H1 (cell line): ENCODE data around the gene FLNC. TPM values are rescaled to one million over a fixed set of nuclear protein-coding genes. Genes with fewer than 3 reads are reported as not detected.

Experiments
- CTCF ChIA-PET: fragments of 300-600 bp; sonication (Branson Sonifier 250); formaldehyde crosslinking; loops from one replicate; lab custom pipeline; 2021; ENCODE audit not compliant: partially characterized antibody; lab: Charles Lee
- POLR2A ChIA-PET: fragments of 300-600 bp; sonication (Branson Sonifier 250); formaldehyde crosslinking; loops from one replicate; lab custom pipeline; 2021; ENCODE audit warnings: inconsistent platforms; ENCODE audit not compliant: partially characterized antibody; lab: Charles Lee
- DNase-seq, 2 experiments: peaks; one replicate each; pipeline versions ENCODE4 v3.0.0 to v3.0.0-alpha.2; 2010 to 2022; ENCODE audit warnings: low spot score in 2 of 2, low read depth in 1 of 2, mixed read lengths in 1 of 2
- FAIRE-seq: peaks from 2 replicates; lab custom pipeline; 2011; peaks lifted over from hg19 to GRCh38; lab: Jason Lieb, UNC
- H2AFZ ChIP-seq: 2 replicates; pipeline ENCODE4 v1.8.1; 2012; ENCODE audit warnings: low read length, inconsistent platforms
- H2AK5ac ChIP-seq: 2 replicates; pipeline ENCODE4 v1.6.1; 2013; ENCODE audit warnings: low read depth, low read length
- H2BK120ac ChIP-seq: replicated peaks from 2 replicates; pipeline ENCODE3; 2013; ENCODE audit warnings: low read depth, low read length, inconsistent platforms
- H2BK12ac ChIP-seq: 2 replicates; pipeline ENCODE4 v1.6.1; 2013; ENCODE audit warnings: low read depth, low read length
- H2BK15ac ChIP-seq: 2 replicates; pipeline ENCODE4 v1.6.1; 2013; ENCODE audit warnings: low read length
- H2BK20ac ChIP-seq: 2 replicates; pipeline ENCODE4 v1.6.1; 2013; ENCODE audit warnings: low read length
- H2BK5ac ChIP-seq: 2 replicates; pipeline ENCODE4 v1.6.1; 2013; ENCODE audit warnings: low read depth, low read length
- H3K14ac ChIP-seq: 2 replicates; pipeline ENCODE4 v1.6.1; 2013; ENCODE audit warnings: inconsistent platforms; ENCODE audit not compliant: insufficient read length
- H3K18ac ChIP-seq: 2 replicates; pipeline ENCODE4 v1.6.1; 2013; ENCODE audit warnings: low read length; ENCODE audit errors: extremely low read depth
- H3K23ac ChIP-seq: 2 replicates; pipeline ENCODE4 v1.6.1; 2013; ENCODE audit warnings: inconsistent platforms; ENCODE audit not compliant: insufficient read length
- H3K23me2 ChIP-seq: 2 replicates; pipeline ENCODE4 v1.6.1; 2013; ENCODE audit warnings: low read depth, low read length
- H3K27ac ChIP-seq: 2 replicates; pipeline ENCODE4 v1.6.1; 2011; ENCODE audit warnings: low read depth, low read length, inconsistent platforms
- H3K27me3 ChIP-seq, 4 experiments: replicated peaks in 1 of 4; 1 replicate in 1 of 4; 2 replicates in 3 of 4; pipeline versions ENCODE4 v1.6.1 to v1.8.1; 2011 to 2013; ENCODE audit warnings: low read length in 3 of 4, mild to moderate bottlenecking in 3 of 4, inconsistent platforms in 2 of 4, mixed read lengths in 2 of 4, moderate library complexity in 1 of 4; ENCODE audit not compliant: control insufficient read depth in 3 of 4, insufficient read depth in 3 of 4; ENCODE audit errors: extremely low read depth in 1 of 4
- H3K36me3 ChIP-seq, 4 experiments: 2 replicates each; pipeline versions ENCODE4 v1.6.1 to v1.8.1; 2011 to 2013; ENCODE audit warnings: mild to moderate bottlenecking in 4 of 4, low read length in 3 of 4, moderate library complexity in 2 of 4, control low read depth in 1 of 4, inconsistent platforms in 1 of 4; ENCODE audit not compliant: insufficient read depth in 4 of 4, control insufficient read depth in 2 of 4
- H3K4ac ChIP-seq: replicated peaks from 2 replicates; pipeline ENCODE3; 2013; ENCODE audit warnings: low read length, low read depth, mixed read lengths, inconsistent platforms; ENCODE audit not compliant: insufficient read length
- H3K4me1 ChIP-seq, 4 experiments: replicated peaks in 1 of 4; 1 replicate in 1 of 4; 2 replicates in 3 of 4; pipeline versions ENCODE4 v1.6.1 to v1.8.1; 2011 to 2013; ENCODE audit warnings: low read length in 3 of 4, inconsistent platforms in 2 of 4, mixed read lengths in 1 of 4; ENCODE audit not compliant: insufficient read depth in 4 of 4, control insufficient read depth in 3 of 4
- H3K4me2 ChIP-seq, 2 experiments: 2 replicates each; pipeline versions ENCODE4 v1.6.1 to v1.8.1; 2011 to 2013; ENCODE audit warnings: low read depth in 2 of 2, low read length in 2 of 2, control low read depth in 1 of 2, inconsistent platforms in 1 of 2, mild to moderate bottlenecking in 1 of 2; ENCODE audit not compliant: insufficient read depth in 1 of 2
- H3K4me3 ChIP-seq, 4 experiments: fragments of 200-600, 300-600 bp in 1 of 4; sonication (generic), shearing (Covaris generic), sonication (Bioruptor Twin) in 1 of 4; 2 replicates each; pipeline versions ENCODE4 v1.5.1 to v1.8.1; 2011 to 2016; ENCODE audit warnings: low read length in 4 of 4, low read depth in 3 of 4, control low read depth in 2 of 4, inconsistent platforms in 2 of 4, mild to moderate bottlenecking in 2 of 4, mixed read lengths in 1 of 4, moderate library complexity in 1 of 4; ENCODE audit not compliant: insufficient read depth in 2 of 4; ENCODE audit errors: extremely low read depth in 1 of 4
- H3K56ac ChIP-seq: replicated peaks from 2 replicates; pipeline ENCODE3; 2013; ENCODE audit warnings: low read depth, mild to moderate bottlenecking, mixed read lengths, low read length, inconsistent platforms; ENCODE audit not compliant: insufficient read length
- H3K79me1 ChIP-seq: 2 replicates; pipeline ENCODE4 v1.6.1; 2013; ENCODE audit warnings: low read depth, low read length, control low read depth
- H3K79me2 ChIP-seq, 2 experiments: 2 replicates each; pipeline versions ENCODE4 v1.6.1 to v1.8.1; 2012 to 2013; ENCODE audit warnings: low read length in 2 of 2, mild to moderate bottlenecking in 2 of 2, inconsistent platforms in 1 of 2; ENCODE audit not compliant: insufficient read depth in 2 of 2, control insufficient read depth in 1 of 2
- H3K9ac ChIP-seq, 4 experiments: replicated peaks in 1 of 4; 1 replicate in 1 of 4; 2 replicates in 3 of 4; pipeline versions ENCODE4 v1.6.1 to v1.8.1; 2011 to 2013; ENCODE audit warnings: low read depth in 3 of 4, low read length in 3 of 4, control low read depth in 2 of 4, mild to moderate bottlenecking in 2 of 4, moderate library complexity in 2 of 4, inconsistent platforms in 1 of 4; ENCODE audit errors: extremely low read depth in 1 of 4
- H3K9me3 ChIP-seq, 2 experiments: 2 replicates each; pipeline versions ENCODE4 v1.6.1 to v1.8.1; 2012 to 2013; ENCODE audit warnings: mild to moderate bottlenecking in 2 of 2, moderate library complexity in 2 of 2, control low read depth in 1 of 2, inconsistent platforms in 1 of 2, low read depth in 1 of 2, low read length in 1 of 2, mixed read lengths in 1 of 2; ENCODE audit not compliant: insufficient read depth in 2 of 2
- H4K20me1 ChIP-seq, 2 experiments: replicated peaks in 1 of 2; 2 replicates each; pipeline versions ENCODE3 to v1.8.1; 2011 to 2013; ENCODE audit warnings: inconsistent platforms in 2 of 2, low read length in 2 of 2, mild to moderate bottlenecking in 1 of 2; ENCODE audit not compliant: insufficient read depth in 2 of 2, control insufficient read depth in 1 of 2
- H4K5ac ChIP-seq: 2 replicates; pipeline ENCODE4 v1.6.1; 2013; ENCODE audit warnings: low read length, low read depth, mixed read lengths, inconsistent platforms; ENCODE audit not compliant: insufficient read length
- H4K8ac ChIP-seq: 2 replicates; pipeline ENCODE4 v1.8.0; 2013; ENCODE audit warnings: mild to moderate bottlenecking, moderate library complexity, low read length, inconsistent platforms; ENCODE audit not compliant: insufficient read depth; ENCODE audit errors: extremely low read depth
- H4K91ac ChIP-seq: replicated peaks from 2 replicates; pipeline ENCODE3; 2013; ENCODE audit warnings: low read length, mixed read lengths, inconsistent platforms; ENCODE audit not compliant: insufficient read length
- CBX5 ChIP-seq: fragments of 300-800, 300-1000 bp; sonication (generic); IDR thresholded peaks from 2 replicates; pipeline ENCODE4 v1.7.1; 2016; ENCODE audit warnings: antibody characterized with exemption, low read length, low read depth
- CBX8 ChIP-seq: fragments of 300-800, 300-1000 bp; sonication (generic); IDR thresholded peaks from 2 replicates; pipeline ENCODE4 v1.7.1; 2016; ENCODE audit warnings: low read depth, low read length, borderline replicate concordance
- CTBP2 ChIP-seq: IDR thresholded peaks from 2 replicates; pipeline ENCODE4 v1.7.0; 2011; ENCODE audit warnings: borderline replicate concordance, mild to moderate bottlenecking, moderate library complexity, mixed read lengths, low read length; ENCODE audit not compliant: insufficient read depth, insufficient read length
- WGBS, 2 experiments: shearing (Covaris generic) in 1 of 2; methylation state at CpG; one replicate each; pipeline versions ENCODE4 v1.1.6 to v1.1.7; 2013 to 2015; ENCODE audit warnings: low lambda C conversion rate in 2 of 2, mixed read lengths in 2 of 2, inconsistent platforms in 1 of 2, low coverage in 1 of 2, missing lambda C conversion rate in 1 of 2; ENCODE audit not compliant: insufficient replicate concordance in 2 of 2, insufficient coverage in 1 of 2, insufficient read length in 1 of 2; ENCODE audit errors: extremely low coverage in 1 of 2, missing lambda C conversion rate in 1 of 2; 5-methylcytosine and 5-hydroxymethylcytosine counted together
- polyA plus RNA-seq, 7 experiments: library from polyadenylated mRNA; depleted of rRNA in 3 of 7; stranded (reverse) in 5 of 7; unstranded in 2 of 7; fragments of >200 nt in 5 of 7; fragments of 200-250 nt in 2 of 7; gene quantifications; 1 replicate in 5 of 7; 2 replicates in 1 of 7; 4 replicates in 1 of 7; pipeline versions ENCODE4 v1.2.1 to v1.2.3, GENCODE V29; 2011 to 2013; ENCODE audit warnings: missing spikeins in 2 of 7, mixed read lengths in 2 of 7
- total RNA-seq: library from RNA; stranded (reverse); fragmentation: NEBNext Ultra II Directional; extraction: Animal tissue kit (Norgen Biotek cat#: 25700); gene quantifications from 2 replicates; pipeline ENCODE4 v1.2.1, GENCODE V29; 2021
- TF ChIP-seq, protein P1 (sequence below), 3 experiments: IDR thresholded peaks; 1 replicate in 2 of 3; 2 replicates in 1 of 3; pipeline versions ENCODE4 v1.5.1 to v1.6.1; 2011; ENCODE audit warnings: low read length in 3 of 3, mild to moderate bottlenecking in 3 of 3, inconsistent platforms in 2 of 3, low read depth in 1 of 3, moderate library complexity in 1 of 3; ENCODE audit not compliant: insufficient read depth in 1 of 3; ENCODE audit errors: control extremely low read depth in 1 of 3
- TF ChIP-seq, protein P2 (sequence below): IDR thresholded peaks from 2 replicates; pipeline ENCODE4 v1.6.1; 2012; ENCODE audit warnings: inconsistent platforms

Gene FLNC
- total and polyA plus RNA-seq, 2 of the 8 experiments (the other 6 are each of a cell fraction or from before 2014, with no cell fraction given): 1.9 to 10.7 TPM

DNA sequence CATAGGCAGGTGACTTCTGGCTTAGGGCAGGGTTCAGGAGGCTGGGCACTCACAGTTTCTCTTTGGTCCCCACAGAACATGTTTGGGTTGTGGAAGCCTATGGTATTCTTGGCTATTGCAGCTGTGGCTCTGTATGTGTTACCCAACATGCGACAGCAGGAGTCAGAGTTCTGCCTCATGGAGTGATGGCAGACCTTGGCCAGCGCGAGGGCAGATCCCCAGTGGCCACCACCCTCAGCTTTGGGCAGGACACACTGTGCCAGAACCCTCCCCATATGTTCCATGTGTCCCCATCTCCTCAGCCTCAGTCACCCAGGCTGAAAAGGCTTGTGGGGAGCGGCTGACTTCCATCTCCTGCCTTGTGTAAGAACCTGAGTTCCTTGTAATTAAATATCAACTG, 8.5 kb upstream of the FLNC start:
- Histone ChIP-seq H4K91ac (no peak overlapping the region), H3K23ac (no peak overlapping the region), H3K9ac (no peak overlapping the region), H2BK20ac (no peak overlapping the region), H3K27me3 (no peaks in the 10 kb centered on the region), H3K14ac (no peak overlapping the region), H3K4me1 (no peaks in the 10 kb centered on the region), H4K8ac (0 out of 2 replicates have a peak overlapping the region, but pooled peaks have one; percentile 9), H3K79me2 (no peaks in the 10 kb centered on the region), H3K23me2 (no peaks in the 10 kb centered on the region), H3K56ac (no peak overlapping the region), H3K18ac (no peak overlapping the region), H3K4ac (no peak overlapping the region), H3K4me2 (no peak overlapping the region), H3K27ac (no peak overlapping the region), H4K5ac (no peak overlapping the region), H2BK120ac (no peak overlapping the region), H2AFZ (no peak overlapping the region), H2AK5ac (no peak overlapping the region), H2BK12ac (no peak overlapping the region), H3K79me1 (no peaks in the 10 kb centered on the region), H2BK15ac (no peak overlapping the region), H3K4me3 (no peak overlapping the region), H3K36me3 (no peaks in the 10 kb centered on the region), H4K20me1 (no peaks in the 10 kb centered on the region), H2BK5ac (no peak overlapping the region), H3K9me3 (no peaks in the 10 kb centered on the region)
- DNase-seq: no peak
- no peak for FAIRE-seq
- POLR2A ChIA-PET: interaction anchor here (1.4 to 1.7 kb wide), 2 partner anchors 10 to 11 kb away, joined by 4 read pairs; no protein-coding TSS in a partner anchor
- WGBS, 2 experiments: 90% methylated on average over 4 of the region's 4 CpGs; no CpG with 5 or more reads in 1 of the 2 experiments
- TF ChIP-seq CTBP2: no peak
- TF ChIP-seq, protein P1, sequence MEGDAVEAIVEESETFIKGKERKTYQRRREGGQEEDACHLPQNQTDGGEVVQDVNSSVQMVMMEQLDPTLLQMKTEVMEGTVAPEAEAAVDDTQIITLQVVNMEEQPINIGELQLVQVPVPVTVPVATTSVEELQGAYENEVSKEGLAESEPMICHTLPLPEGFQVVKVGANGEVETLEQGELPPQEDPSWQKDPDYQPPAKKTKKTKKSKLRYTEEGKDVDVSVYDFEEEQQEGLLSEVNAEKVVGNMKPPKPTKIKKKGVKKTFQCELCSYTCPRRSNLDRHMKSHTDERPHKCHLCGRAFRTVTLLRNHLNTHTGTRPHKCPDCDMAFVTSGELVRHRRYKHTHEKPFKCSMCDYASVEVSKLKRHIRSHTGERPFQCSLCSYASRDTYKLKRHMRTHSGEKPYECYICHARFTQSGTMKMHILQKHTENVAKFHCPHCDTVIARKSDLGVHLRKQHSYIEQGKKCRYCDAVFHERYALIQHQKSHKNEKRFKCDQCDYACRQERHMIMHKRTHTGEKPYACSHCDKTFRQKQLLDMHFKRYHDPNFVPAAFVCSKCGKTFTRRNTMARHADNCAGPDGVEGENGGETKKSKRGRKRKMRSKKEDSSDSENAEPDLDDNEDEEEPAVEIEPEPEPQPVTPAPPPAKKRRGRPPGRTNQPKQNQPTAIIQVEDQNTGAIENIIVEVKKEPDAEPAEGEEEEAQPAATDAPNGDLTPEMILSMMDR (IDR thresholded peaks at IDR 0.05; ENCODE audit: control extremely low read depth in 1 of 3, insufficient read depth in 1 of 3, low read depth in 1 of 3, low read length in 3 of 3): no peak
- TF ChIP-seq, protein P2, sequence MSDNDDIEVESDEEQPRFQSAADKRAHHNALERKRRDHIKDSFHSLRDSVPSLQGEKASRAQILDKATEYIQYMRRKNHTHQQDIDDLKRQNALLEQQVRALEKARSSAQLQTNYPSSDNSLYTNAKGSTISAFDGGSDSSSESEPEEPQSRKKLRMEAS: no peak
- TF ChIP-seq CBX8: no peak
- no peak for TF ChIP-seq CBX5
- CTCF ChIA-PET: interaction anchor here (0.7 to 2.5 kb wide), 3 partner anchors 14 to 158 kb away, joined by 3 to 8 read pairs (median 5); no protein-coding TSS in a partner anchor
